Esophagus squamous epithelium (tissue), 5 donors: ENCODE measurements around the gene MAP1B. TPM values are rescaled to one million over a fixed set of nuclear protein-coding genes. Genes with fewer than 3 reads are reported as not detected.
A peak's percentile ranks its signal among the peaks of the same experiment; 100 is the strongest.

Experiments used
- DNase-seq: peaks from one replicate; lab custom pipeline; 2025; lab: John Stamatoyannopoulos, UW
- H3K27ac ChIP-seq, 4 donors: fragments of 200-600 bp; sonication (generic); one replicate each; pipeline ENCODE4 v1.5.1; 2016 to 2019; ENCODE audit warnings: mild to moderate bottlenecking in 1 of 4
- H3K27me3 ChIP-seq, 4 donors: fragments of 200-600 bp; sonication (generic); 1 replicate in 3 of 4; 2 replicates in 1 of 4; pipeline versions ENCODE4 v1.5.1 to v1.6.0; 2017 to 2021; ENCODE audit warnings: antibody characterized with exemption in 1 of 4
- H3K36me3 ChIP-seq, 3 donors: fragments of 200-600 bp; sonication (generic); one replicate each; pipeline ENCODE4 v1.5.1; 2016 to 2019
- H3K4me1 ChIP-seq, 3 donors: fragments of 200-600 bp; sonication (generic); one replicate each; pipeline ENCODE4 v1.5.1; 2017 to 2019
- H3K4me3 ChIP-seq, 4 donors: fragments of 200-600 bp; sonication (generic); 1 replicate in 3 of 4; 2 replicates in 1 of 4; pipeline ENCODE4 v1.5.1; 2016 to 2019; ENCODE audit warnings: mild to moderate bottlenecking in 2 of 4, moderate library complexity in 1 of 4
- H3K9me3 ChIP-seq, 3 donors: fragments of 200-600 bp; sonication (generic); one replicate each; pipeline ENCODE4 v1.5.1; 2016 to 2019
- POLR2A ChIP-seq, 4 donors: fragments of 450-650 bp; IDR thresholded peaks; one replicate each; pipeline ENCODE4 v1.6.1; 2017; ENCODE audit warnings: antibody characterized with exemption in 4 of 4, mild to moderate bottlenecking in 4 of 4, moderate library complexity in 3 of 4
- WGBS, 2 donors: methylation state at CpG; one replicate each; pipeline ENCODE4 v1.1.5; 2018; 5-methylcytosine and 5-hydroxymethylcytosine counted together
- intact Hi-C: fragments of 100-400 bp; cut with DNase I; formaldehyde crosslinking; loops from one replicate; pipeline ENCODE4 v1.15.0; 2022
- total RNA-seq, 4 donors: library from RNA; depleted of rRNA; stranded (reverse); fragments of >200 nt; gene quantifications; one replicate each; pipeline ENCODE4 v1.1.0, GENCODE V29; 2016
- TF ChIP-seq, protein P1 (sequence below), 6 experiments: fragments of 450-650 bp in 4 of 6; fragments of 200-600 bp in 2 of 6; sonication (generic) in 2 of 6; IDR thresholded peaks; one replicate each; pipeline ENCODE4 v1.5.1; 2016 to 2019; ENCODE audit warnings: antibody characterized with exemption in 6 of 6, mild to moderate bottlenecking in 4 of 6, moderate library complexity in 4 of 6
- donor health status: DM: yes; HTN: yes; CAD: no.

Gene MAP1B
- total RNA-seq, 4 donors from 2014 or later = 8.2 to 180 (median 29.6) TPM

DNA sequence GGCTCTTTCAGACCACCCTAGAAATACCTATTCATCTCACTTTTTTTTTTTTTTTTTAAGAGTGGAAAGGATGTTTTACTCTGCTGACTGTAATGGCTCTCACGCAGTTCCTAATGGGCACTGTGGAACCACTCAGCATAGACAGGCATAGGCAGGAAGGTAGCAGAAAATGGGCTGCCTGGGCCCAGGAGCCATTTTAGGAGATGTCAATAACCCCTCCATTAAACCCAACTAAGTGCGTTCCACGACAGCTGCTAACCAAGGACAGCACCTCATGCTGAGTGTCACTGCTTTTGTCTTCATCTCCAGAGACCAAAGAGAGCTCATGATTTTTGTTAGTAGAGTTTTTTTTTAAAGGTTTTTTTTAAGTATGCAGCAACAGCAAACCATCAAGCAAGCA is 15.3 kb downstream of the MAP1B start:
- 67 to 87% methylated on average over 2 to 3 of the region's 3 CpGs for WGBS, 2 donors
- intact Hi-C loops = no loop called here
- H3K9me3 ChIP-seq = peaks cover 0 to 4% (median 0%) of the 10 kb centered on the region in 3 donors
- no peak overlapping the region for H3K27ac ChIP-seq
- no peak for DNase-seq
- peaks cover 7 to 32% (median 9%) of the 10 kb centered on the region in 3 donors for H3K4me1 ChIP-seq
- H3K4me3 ChIP-seq = no peak overlapping the region
- peaks cover 0 to under 1% (median 0%) of the 10 kb centered on the region in 3 donors for H3K36me3 ChIP-seq
- peaks cover 0 to 72% (median 0%) of the 10 kb centered on the region in 4 donors for H3K27me3 ChIP-seq
- TF ChIP-seq, protein P1, sequence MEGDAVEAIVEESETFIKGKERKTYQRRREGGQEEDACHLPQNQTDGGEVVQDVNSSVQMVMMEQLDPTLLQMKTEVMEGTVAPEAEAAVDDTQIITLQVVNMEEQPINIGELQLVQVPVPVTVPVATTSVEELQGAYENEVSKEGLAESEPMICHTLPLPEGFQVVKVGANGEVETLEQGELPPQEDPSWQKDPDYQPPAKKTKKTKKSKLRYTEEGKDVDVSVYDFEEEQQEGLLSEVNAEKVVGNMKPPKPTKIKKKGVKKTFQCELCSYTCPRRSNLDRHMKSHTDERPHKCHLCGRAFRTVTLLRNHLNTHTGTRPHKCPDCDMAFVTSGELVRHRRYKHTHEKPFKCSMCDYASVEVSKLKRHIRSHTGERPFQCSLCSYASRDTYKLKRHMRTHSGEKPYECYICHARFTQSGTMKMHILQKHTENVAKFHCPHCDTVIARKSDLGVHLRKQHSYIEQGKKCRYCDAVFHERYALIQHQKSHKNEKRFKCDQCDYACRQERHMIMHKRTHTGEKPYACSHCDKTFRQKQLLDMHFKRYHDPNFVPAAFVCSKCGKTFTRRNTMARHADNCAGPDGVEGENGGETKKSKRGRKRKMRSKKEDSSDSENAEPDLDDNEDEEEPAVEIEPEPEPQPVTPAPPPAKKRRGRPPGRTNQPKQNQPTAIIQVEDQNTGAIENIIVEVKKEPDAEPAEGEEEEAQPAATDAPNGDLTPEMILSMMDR (IDR thresholded peaks at IDR 0.05) = no peak
- no peak for TF ChIP-seq POLR2A (IDR thresholded peaks at IDR 0.05)

DNA sequence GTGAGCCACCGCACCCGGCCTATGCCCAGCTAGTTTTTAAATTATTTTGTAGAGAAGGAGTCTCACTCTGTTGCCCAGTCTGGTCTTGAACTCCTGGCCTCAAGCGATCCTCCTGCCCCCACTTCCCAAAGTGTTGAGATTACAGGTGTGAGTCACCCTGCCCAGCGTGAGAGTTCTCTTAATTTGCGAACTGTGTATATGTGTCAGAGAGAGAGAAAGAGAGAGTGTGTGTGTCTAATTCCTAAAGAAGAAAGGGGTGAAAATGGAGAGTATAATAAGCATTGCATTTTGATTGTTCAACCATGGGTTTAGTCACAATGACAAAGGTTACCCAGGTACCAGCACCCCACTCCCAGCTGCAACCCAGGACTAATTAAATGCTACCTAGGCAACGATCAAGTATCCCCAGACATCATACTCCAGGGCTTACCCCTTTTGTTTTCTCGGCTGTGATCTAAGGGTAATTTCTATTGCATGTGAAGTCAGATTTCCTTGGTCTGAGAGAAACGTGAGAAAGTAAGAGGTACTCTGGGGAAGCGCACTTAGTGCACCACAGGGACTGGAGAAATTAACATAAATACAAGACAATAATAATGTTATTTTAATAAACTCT is 16.6 kb downstream of the MAP1B start:
- Histone ChIP-seq H3K4me1 (peaks cover 7 to 32% (median 9%) of the 10 kb centered on the region in 3 donors), H3K36me3 (no peaks in the 10 kb centered on the region), H3K27me3 (peaks cover 0 to 62% (median 0%) of the 10 kb centered on the region in 4 donors), H3K4me3 (no peak overlapping the region), H3K27ac (no peak overlapping the region), H3K9me3 (peaks cover 0 to 4% (median 0%) of the 10 kb centered on the region in 3 donors)
- WGBS, 2 donors = 80 to 85% methylated on average over 4 to 9 of the region's 9 CpGs
- intact Hi-C loops = no loop called here
- TF ChIP-seq, protein P1 (IDR thresholded peaks at IDR 0.05) = no peak
- no peak for TF ChIP-seq POLR2A (IDR thresholded peaks at IDR 0.05)
- DNase-seq = no peak

DNA sequence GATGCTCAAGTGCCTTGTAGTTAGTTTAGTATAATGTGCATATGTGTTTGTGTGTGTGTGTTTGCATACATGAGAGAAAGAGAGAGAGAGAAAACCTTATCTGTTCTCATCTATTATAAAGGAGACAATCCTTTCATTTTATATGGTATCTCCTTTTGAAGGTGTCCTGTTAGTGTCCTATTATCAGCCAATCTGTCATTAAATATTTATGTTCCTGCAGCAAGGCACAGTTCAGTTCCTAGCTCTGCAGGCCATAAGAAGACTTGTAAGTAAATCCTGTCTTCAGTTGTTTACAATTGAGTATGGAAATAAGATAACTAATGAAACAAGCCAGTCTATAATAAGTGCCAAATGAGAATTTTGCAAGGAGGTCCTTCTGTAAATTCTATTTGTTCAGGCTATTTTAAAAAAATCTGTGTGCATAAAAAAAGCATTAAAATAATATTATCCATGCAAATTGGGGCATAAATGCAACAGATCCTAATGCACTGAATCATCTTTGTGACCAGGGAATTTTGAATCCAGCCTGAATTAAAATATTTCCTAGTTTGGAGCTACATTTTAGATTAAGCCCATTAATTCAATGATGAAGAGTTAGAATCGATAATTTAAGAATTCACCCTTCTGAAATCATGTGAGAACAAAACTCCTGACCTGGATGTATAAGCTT is 18.1 kb downstream of the MAP1B start:
- WGBS, 2 donors = 46 to 65% methylated on average over 1 of the region's 1 CpG
- H3K4me3 ChIP-seq = no peak overlapping the region
- intact Hi-C loops = no loop called here
- peaks cover 7 to 32% (median 9%) of the 10 kb centered on the region in 3 donors for H3K4me1 ChIP-seq
- H3K27me3 ChIP-seq = peaks cover 0 to 49% (median 0%) of the 10 kb centered on the region in 4 donors
- peak overlapping the region in 2 of 4 donors; percentile 6 to 29 for H3K27ac ChIP-seq
- no peaks in the 10 kb centered on the region for H3K9me3 ChIP-seq
- TF ChIP-seq POLR2A (IDR thresholded peaks at IDR 0.05) = no peak
- TF ChIP-seq, protein P1 (IDR thresholded peaks at IDR 0.05) = no peak
- DNase-seq = no peak
- no peaks in the 10 kb centered on the region for H3K36me3 ChIP-seq

DNA sequence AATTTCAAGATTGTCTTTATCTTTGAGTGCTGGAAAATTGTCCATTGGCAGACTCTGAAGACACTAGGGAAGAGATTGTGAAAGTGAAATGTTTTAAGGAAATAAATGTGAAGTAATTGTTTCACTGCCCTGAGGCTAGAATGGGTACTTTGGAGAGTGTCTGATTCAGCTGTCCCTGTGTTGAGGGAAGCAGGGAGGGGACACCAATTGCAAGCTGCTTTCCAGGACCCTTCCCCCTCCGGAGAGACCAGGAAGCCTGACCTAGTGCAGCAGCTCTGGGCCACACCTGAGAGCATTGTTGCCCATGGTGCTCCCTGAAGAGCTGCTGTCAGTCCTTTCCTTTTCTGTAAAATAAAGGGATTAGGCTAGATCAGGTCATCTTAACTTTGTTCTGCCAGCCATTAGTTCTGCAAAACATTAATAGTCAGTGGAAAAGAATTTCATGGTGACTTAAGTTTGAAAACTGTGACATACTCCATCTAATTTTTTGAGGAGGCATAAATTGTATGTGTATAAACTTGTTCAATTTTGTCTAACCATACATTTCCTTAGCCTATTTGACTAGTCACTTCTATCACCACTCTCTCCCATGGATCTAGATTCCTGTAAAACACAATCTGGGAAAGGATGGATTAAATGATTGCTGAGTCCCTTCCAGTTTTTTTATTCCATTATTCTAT is 18.8 kb downstream of the MAP1B start:
- Histone ChIP-seq H3K27ac (peak overlapping the region in 2 of 4 donors; percentile 6 to 29), H3K27me3 (peaks cover 0 to 49% (median 0%) of the 10 kb centered on the region in 4 donors)
- WGBS, 2 donors = 33% methylated on average over 1 of the region's 1 CpG; no CpG with 5 or more reads in 1 of the 2 donors

More for the DNA sequence above, 18.8 kb downstream of the MAP1B start:
- H3K9me3 ChIP-seq = no peaks in the 10 kb centered on the region
- H3K4me1 ChIP-seq = peaks cover 7 to 26% (median 9%) of the 10 kb centered on the region in 3 donors
- no peak overlapping the region for H3K4me3 ChIP-seq
- TF ChIP-seq, protein P1 (IDR thresholded peaks at IDR 0.05) = no peak
- TF ChIP-seq POLR2A (IDR thresholded peaks at IDR 0.05) = no peak
- no peak for DNase-seq
- no peaks in the 10 kb centered on the region for H3K36me3 ChIP-seq
- intact Hi-C loops = no loop called here
